H1 (cell line): ENCODE data around the gene HDAC11. TPM values are rescaled to one million over a fixed set of nuclear protein-coding genes. Genes with fewer than 3 reads are reported as not detected.

Experiments used
- E2F6 ChIP-seq: IDR thresholded peaks from 2 replicates; pipeline ENCODE4 v1.6.1; 2012; ENCODE audit warnings: inconsistent platforms
- MAX ChIP-seq: IDR thresholded peaks from 2 replicates; pipeline ENCODE4 v1.6.1; 2012; ENCODE audit warnings: inconsistent platforms
- POLR2A ChIP-seq, 2 experiments: IDR thresholded peaks; 1 replicate in 1 of 2; 2 replicates in 1 of 2; pipeline ENCODE4 v1.6.1; 2011; ENCODE audit warnings: low read depth in 2 of 2, low read length in 2 of 2, mild to moderate bottlenecking in 2 of 2; ENCODE audit errors: control extremely low read depth in 1 of 2
- SP2 ChIP-seq: IDR thresholded peaks from 2 replicates; pipeline ENCODE4 v1.6.1; 2012; ENCODE audit warnings: mild to moderate bottlenecking, low read length, inconsistent platforms
- polyA plus RNA-seq, 7 experiments: library from polyadenylated mRNA; depleted of rRNA in 3 of 7; stranded (reverse) in 5 of 7; unstranded in 2 of 7; fragments of >200 nt in 5 of 7; fragments of 200-250 nt in 2 of 7; gene quantifications; 1 replicate in 5 of 7; 2 replicates in 1 of 7; 4 replicates in 1 of 7; pipeline versions ENCODE4 v1.2.1 to v1.2.3, GENCODE V29; 2011 to 2013; ENCODE audit warnings: missing spikeins in 2 of 7, mixed read lengths in 2 of 7
- total RNA-seq: library from RNA; stranded (reverse); fragmentation: NEBNext Ultra II Directional; extraction: Animal tissue kit (Norgen Biotek cat#: 25700); gene quantifications from 2 replicates; pipeline ENCODE4 v1.2.1, GENCODE V29; 2021

HDAC11 gene
- total and polyA plus RNA-seq, 2 of the 8 experiments (the other 6 are each of a cell fraction or from before 2014, with no cell fraction given): 6.8 to 7.4 TPM

DNA sequence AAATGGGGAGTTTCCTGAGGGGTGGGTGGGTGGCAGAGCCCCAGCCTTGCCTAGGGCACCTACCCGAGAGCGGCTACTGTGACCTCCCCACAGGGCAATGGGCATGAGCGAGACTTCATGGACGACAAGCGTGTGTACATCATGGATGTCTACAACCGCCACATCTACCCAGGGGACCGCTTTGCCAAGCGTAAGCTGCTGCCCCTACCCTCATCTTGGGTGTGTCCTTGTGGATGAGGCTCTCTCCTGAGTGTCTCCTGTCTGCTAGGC lies 22.6 kb downstream of the HDAC11 start (continued):
- TF ChIP-seq SP2: no peak
- no peak for TF ChIP-seq E2F6
- no peak for TF ChIP-seq POLR2A (IDR thresholded peaks at IDR 0.05; ENCODE audit: control extremely low read depth in 1 of 2, low read depth in 2 of 2, low read length in 2 of 2)
- TF ChIP-seq MAX: no peak
